GM11168 (cell line): Measurements from ENCODE around the gene CHIC1.
"Not testable (repeated sequence)": the region's sequence is repeated elsewhere in the genome, so short reads cannot be mapped to it uniquely, and the experiment has no call there.

Experiments used
- in situ Hi-C: fragments of 300-500 bp; cut with MboI; formaldehyde crosslinking; loops from one replicate; pipeline ENCODE4 v1.12.0; 2022; ENCODE audit warnings: low sequenced_read_pairs; ENCODE audit not compliant: unreplicated experiment

CHIC1 gene

GRCh38 chrX:73707014-73707413, 144.0 kb downstream of the CHIC1 start:
- in situ Hi-C loops, result not testable (repeated sequence)

GRCh38 chrX:73728602-73729001, 165.6 kb downstream of the CHIC1 start:
- in situ Hi-C loops, result no loop called here
